Right atrium auricular region (tissue), 2 donors: ENCODE measurements around the gene RPP25. TPM values are rescaled to one million over a fixed set of nuclear protein-coding genes. Genes with fewer than 3 reads are reported as not detected.

Experiments
- DNase-seq: peaks from one replicate; pipeline ENCODE4 v3.0.0-alpha.2; 2019; ENCODE audit warnings: low spot score
- H3K27ac ChIP-seq, 2 donors: fragments of 200-600 bp; sonication (generic); 1 replicate in 1 of 2; 2 replicates in 1 of 2; pipeline ENCODE4 v1.5.1; 2016 to 2019
- H3K27me3 ChIP-seq, 2 donors: fragments of 200-600 bp; sonication (generic); one replicate each; pipeline versions ENCODE4 v1.5.1 to v1.6.0; 2017 to 2019
- H3K36me3 ChIP-seq: fragments of 200-600 bp; sonication (generic); one replicate; pipeline ENCODE4 v1.5.1; 2016
- H3K4me1 ChIP-seq, 2 donors: fragments of 200-600 bp; sonication (generic); one replicate each; pipeline versions ENCODE4 v1.5.1 to v1.6.0; 2017 to 2019
- H3K4me3 ChIP-seq, 2 donors: fragments of 200-600 bp; sonication (generic); 1 replicate in 1 of 2; 2 replicates in 1 of 2; pipeline ENCODE4 v1.5.1; 2017 to 2019; ENCODE audit warnings: mild to moderate bottlenecking in 1 of 2, moderate library complexity in 1 of 2
- H3K9me3 ChIP-seq, 2 donors: fragments of 200-600 bp; sonication (generic); one replicate each; pipeline ENCODE4 v1.5.1; 2019
- total RNA-seq, 2 donors: library from RNA; depleted of rRNA; stranded (reverse); fragments of >200 nt; gene quantifications; one replicate each; pipeline ENCODE4 v1.1.0, GENCODE V29; 2016
- TF ChIP-seq, protein P1 (sequence below), 2 donors: fragments of 200-600 bp; sonication (generic); IDR thresholded peaks; one replicate each; pipeline ENCODE4 v1.5.1; 2019; ENCODE audit warnings: antibody characterized with exemption in 2 of 2

The RPP25 gene
- total RNA-seq, 2 donors from 2014 or later = 4.3 to 9.4 TPM

GRCh38 chr15:74913041-74913440 lies 43.5 kb downstream of the RPP25 start:
- DNase-seq = no peak
- TF ChIP-seq, protein P1, sequence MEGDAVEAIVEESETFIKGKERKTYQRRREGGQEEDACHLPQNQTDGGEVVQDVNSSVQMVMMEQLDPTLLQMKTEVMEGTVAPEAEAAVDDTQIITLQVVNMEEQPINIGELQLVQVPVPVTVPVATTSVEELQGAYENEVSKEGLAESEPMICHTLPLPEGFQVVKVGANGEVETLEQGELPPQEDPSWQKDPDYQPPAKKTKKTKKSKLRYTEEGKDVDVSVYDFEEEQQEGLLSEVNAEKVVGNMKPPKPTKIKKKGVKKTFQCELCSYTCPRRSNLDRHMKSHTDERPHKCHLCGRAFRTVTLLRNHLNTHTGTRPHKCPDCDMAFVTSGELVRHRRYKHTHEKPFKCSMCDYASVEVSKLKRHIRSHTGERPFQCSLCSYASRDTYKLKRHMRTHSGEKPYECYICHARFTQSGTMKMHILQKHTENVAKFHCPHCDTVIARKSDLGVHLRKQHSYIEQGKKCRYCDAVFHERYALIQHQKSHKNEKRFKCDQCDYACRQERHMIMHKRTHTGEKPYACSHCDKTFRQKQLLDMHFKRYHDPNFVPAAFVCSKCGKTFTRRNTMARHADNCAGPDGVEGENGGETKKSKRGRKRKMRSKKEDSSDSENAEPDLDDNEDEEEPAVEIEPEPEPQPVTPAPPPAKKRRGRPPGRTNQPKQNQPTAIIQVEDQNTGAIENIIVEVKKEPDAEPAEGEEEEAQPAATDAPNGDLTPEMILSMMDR (IDR thresholded peaks at IDR 0.05) = no peak
- Histone ChIP-seq H3K27ac (no peak overlapping the region), H3K4me1 (no peaks in the 10 kb centered on the region), H3K4me3 (no peak overlapping the region), H3K9me3 (no peaks in the 10 kb centered on the region), H3K27me3 (no peaks in the 10 kb centered on the region), H3K36me3 (peaks cover 57% of the 10 kb centered on the region)

- TF ChIP-seq, protein P1 (IDR thresholded peaks at IDR 0.05) = no peak
- no peaks in the 10 kb centered on the region for H3K9me3 ChIP-seq
- no peak overlapping the region for H3K4me3 ChIP-seq
- peaks cover 0 to 24% of the 10 kb centered on the region in 2 donors for H3K4me1 ChIP-seq
- H3K27me3 ChIP-seq = no peaks in the 10 kb centered on the region
- H3K27ac ChIP-seq = peak overlapping the region in 1 of 2 donors; percentile 97
- peaks cover 30% of the 10 kb centered on the region for H3K36me3 ChIP-seq
- no peak for DNase-seq
Measured at GRCh38 chr15:74908635-74909034, 47.9 kb downstream of the RPP25 start.

DNA sequence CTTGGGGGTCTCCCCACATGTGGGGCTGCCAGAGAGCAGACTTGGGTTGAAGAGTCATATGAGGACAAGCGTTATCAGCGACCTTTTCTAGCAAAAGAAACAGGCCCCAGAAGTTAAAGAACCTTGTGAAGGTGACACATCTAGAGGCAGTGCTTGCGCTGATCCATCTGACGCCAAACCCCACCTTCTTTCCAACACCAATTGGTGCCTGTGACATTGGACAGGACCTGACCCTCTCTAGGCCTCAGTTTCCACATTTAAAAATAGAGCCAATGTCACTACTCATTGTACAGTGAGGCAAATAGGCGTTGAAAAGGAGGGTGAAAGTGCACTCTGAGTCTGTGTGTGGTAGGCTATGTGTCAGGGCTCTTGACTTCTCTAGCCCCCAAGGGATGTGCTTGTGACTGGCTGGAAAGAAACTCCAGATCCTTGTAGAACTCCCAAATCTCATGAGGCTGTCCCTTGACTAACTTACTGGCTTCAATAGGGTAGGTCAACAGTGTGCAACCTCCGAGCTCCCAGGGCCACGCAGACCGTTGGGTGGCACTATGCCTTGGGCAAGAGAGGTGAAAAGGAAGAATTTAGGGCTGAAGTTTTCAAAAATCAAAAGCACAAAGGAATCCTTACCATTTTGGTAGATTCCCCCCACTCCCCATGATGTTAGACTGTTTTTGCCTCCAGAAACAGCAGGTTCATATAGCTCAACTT lies 49.3 kb downstream of the RPP25 start:
- no peaks in the 10 kb centered on the region for H3K27me3 ChIP-seq
- no peaks in the 10 kb centered on the region for H3K9me3 ChIP-seq
- TF ChIP-seq, protein P1 (IDR thresholded peaks at IDR 0.05) = no peak
- peak; percentile 63 for DNase-seq
- H3K27ac ChIP-seq = peak overlapping the region; percentile 97
- peaks cover 0 to 24% of the 10 kb centered on the region in 2 donors for H3K4me1 ChIP-seq
- peak overlapping the region; percentile 94 to 97 for H3K4me3 ChIP-seq
- H3K36me3 ChIP-seq = peaks cover 31% of the 10 kb centered on the region

- H3K36me3 ChIP-seq = peaks cover 36% of the 10 kb centered on the region
- no peaks in the 10 kb centered on the region for H3K9me3 ChIP-seq
- peak within 1 kb of the TSS; percentile 94 to 97 for H3K4me3 ChIP-seq
- TF ChIP-seq, protein P1 (IDR thresholded peaks at IDR 0.05) = no peak
- peaks cover 0 to 30% of the 10 kb centered on the region in 2 donors for H3K4me1 ChIP-seq
- H3K27me3 ChIP-seq = no peaks in the 10 kb centered on the region
- DNase-seq = peak; percentile 95
- H3K27ac ChIP-seq = peak within 1 kb of the TSS; percentile 97
Measured at GRCh38 chr15:74906450-74907162, 50.0 kb downstream of the RPP25 start, which contains the start of gene FAM219B. Gene FAM219B, minus strand, starts transcription at chr15:74906851. Its CDS starts 51 bp downstream, at chr15:74906800.

GRCh38 chr15:74906067-74906449 lies 50.5 kb downstream of the RPP25 start:
- DNase-seq = no peak
- Histone ChIP-seq H3K36me3 (peaks cover 37% of the 10 kb centered on the region), H3K4me1 (peaks cover 0 to 34% of the 10 kb centered on the region in 2 donors), H3K9me3 (no peaks in the 10 kb centered on the region), H3K27ac (peak overlapping the region; percentile 97), H3K27me3 (no peaks in the 10 kb centered on the region), H3K4me3 (peak overlapping the region; percentile 94 to 97)
- TF ChIP-seq, protein P1 (IDR thresholded peaks at IDR 0.05) = no peak

Other genes with a start within 250 kb of the RPP25 start
- 1 to 10 TPM in 1 of 2 donors, not detected in 1; 1.0 TPM for gene CYP1A1, start 231.2 kb downstream of the RPP25 start, total RNA-seq
- gene CYP1A2, start 207.9 kb downstream of the RPP25 start, total RNA-seq = not detected
- 10 to 100 TPM; 25.6 to 26.8 TPM for gene CSK, start 174.7 kb downstream of the RPP25 start, total RNA-seq
- gene LMAN1L, start 143.9 kb downstream of the RPP25 start, total RNA-seq = 10 to 100 TPM; 13.8 to 88.7 TPM
- gene CPLX3, start 130.1 kb downstream of the RPP25 start, total RNA-seq = 10 to 100 TPM in 1 of 2 donors, 1 to 10 TPM in 1; 1.1 to 10.8 TPM
- gene ULK3, start 113.6 kb downstream of the RPP25 start, total RNA-seq = 10 to 100 TPM; 38.1 to 42.9 TPM
- gene SCAMP2, start 83.4 kb downstream of the RPP25 start, total RNA-seq = 10 to 100 TPM; 72.3 to 80.9 TPM
- gene MPI, start 66.7 kb downstream of the RPP25 start, total RNA-seq = 100 to 1,000 TPM in 1 of 2 donors, 10 to 100 TPM in 1; 59.3 to 131 TPM
- gene FAM219B, start 49.9 kb downstream of the RPP25 start, total RNA-seq = 10 to 100 TPM; 46.9 to 53.3 TPM
- 100 to 1,000 TPM; 399 to 869 TPM for gene COX5A, start 18.7 kb downstream of the RPP25 start, total RNA-seq
- gene SCAMP5, start 38.8 kb upstream of the RPP25 start, total RNA-seq = 1 to 10 TPM; 4.0 to 7.5 TPM
- gene PPCDC, start 66.8 kb upstream of the RPP25 start, total RNA-seq = 10 to 100 TPM; 10.6 to 11.5 TPM
- gene C15orf39, start 245.1 kb upstream of the RPP25 start, total RNA-seq = 10 to 100 TPM in 1 of 2 donors, 1 to 10 TPM in 1; 5.9 to 16.4 TPM